Immature natural killer cell (primary cell): ENCODE data around the gene GRB14. TPM values are rescaled to one million over a fixed set of nuclear protein-coding genes. Genes with fewer than 3 reads are reported as not detected.
"Not testable (repeated sequence)": the region's sequence is repeated elsewhere in the genome, so short reads cannot be mapped to it uniquely, and the experiment has no call there.

Experiments
- DNase-seq, 3 donors: peaks; one replicate each; pipeline ENCODE4 v3.0.0; 2022; ENCODE audit warnings: mixed read lengths in 1 of 3
- H3K27ac Mint-ChIP-seq, 6 donors: one replicate each; pipeline ENCODE4 v1.8.0; 2020; ENCODE audit warnings: mixed read lengths in 6 of 6, mild to moderate bottlenecking in 5 of 6, inconsistent platforms in 4 of 6, moderate library complexity in 3 of 6
- H3K27me3 Mint-ChIP-seq, 3 donors: one replicate each; pipeline ENCODE4 v1.8.0; 2020 to 2021; ENCODE audit warnings: low read depth in 3 of 3, mild to moderate bottlenecking in 3 of 3, mixed read lengths in 3 of 3, moderate library complexity in 3 of 3, inconsistent platforms in 1 of 3
- H3K36me3 Mint-ChIP-seq, 3 donors: one replicate each; pipeline ENCODE4 v1.8.0; 2020; ENCODE audit warnings: mixed read lengths in 3 of 3, inconsistent platforms in 2 of 3, mild to moderate bottlenecking in 2 of 3
- H3K4me1 Mint-ChIP-seq, 2 donors: one replicate each; pipeline ENCODE4 v1.8.0; 2020; ENCODE audit warnings: inconsistent platforms in 2 of 2, mild to moderate bottlenecking in 2 of 2, mixed read lengths in 2 of 2, moderate library complexity in 1 of 2
- H3K4me3 Mint-ChIP-seq, 5 donors: one replicate each; pipeline ENCODE4 v1.8.0; 2020; ENCODE audit warnings: mild to moderate bottlenecking in 5 of 5, mixed read lengths in 5 of 5, inconsistent platforms in 3 of 5, moderate library complexity in 3 of 5
- H3K9me3 Mint-ChIP-seq, 6 donors: one replicate each; pipeline ENCODE4 v1.8.0; 2020; ENCODE audit warnings: mild to moderate bottlenecking in 6 of 6, mixed read lengths in 6 of 6, inconsistent platforms in 4 of 6, moderate library complexity in 3 of 6
- polyA plus RNA-seq, 3 donors: library from polyadenylated mRNA; unstranded; fragments of 300-500 nt; fragmentation: Illumina TruSeq; gene quantifications; one replicate each; pipeline ENCODE4 v1.2.3, GENCODE V29; 2021

GRB14 gene
- polyA plus RNA-seq, 3 donors from 2014 or later, result 0.91 to 1.2 TPM; not detected in 1

GRCh38 chr2:164561991-164562390, 59.3 kb downstream of the GRB14 start:
- Mint-ChIP-seq H3K27ac (no peak overlapping the region), H3K36me3 (no peaks in the 10 kb centered on the region), H3K9me3 (peaks cover 0 to 5% (median under 1%) of the 10 kb centered on the region in 6 donors), H3K4me1 (no peaks in the 10 kb centered on the region), H3K27me3 (peaks cover 0 to 3% (median 2%) of the 10 kb centered on the region in 3 donors), H3K4me3 (no peak overlapping the region)
- DNase-seq, result no peak

- H3K4me1 Mint-ChIP-seq, result no peaks in the 10 kb centered on the region
- DNase-seq, result no peak
- peaks cover 0 to 5% (median 1%) of the 10 kb centered on the region in 6 donors for H3K9me3 Mint-ChIP-seq
- H3K27me3 Mint-ChIP-seq, result peaks cover 0 to 3% (median 2%) of the 10 kb centered on the region in 3 donors
- H3K36me3 Mint-ChIP-seq, result no peaks in the 10 kb centered on the region
- no peak overlapping the region for H3K4me3 Mint-ChIP-seq
- no peak overlapping the region for H3K27ac Mint-ChIP-seq
Measured at GRCh38 chr2:164561416-164561815, 59.9 kb downstream of the GRB14 start.

GRCh38 chr2:164560902-164561301, 60.4 kb downstream of the GRB14 start:
- H3K4me3 Mint-ChIP-seq, result no peak overlapping the region
- H3K27ac Mint-ChIP-seq, result no peak overlapping the region
- H3K9me3 Mint-ChIP-seq, result peaks cover 0 to 5% (median 1%) of the 10 kb centered on the region in 6 donors
- no peak for DNase-seq
- H3K36me3 Mint-ChIP-seq, result no peaks in the 10 kb centered on the region
- no peaks in the 10 kb centered on the region for H3K4me1 Mint-ChIP-seq
- H3K27me3 Mint-ChIP-seq, result peaks cover 0 to 5% (median 3%) of the 10 kb centered on the region in 3 donors

- H3K9me3 Mint-ChIP-seq, result peaks cover 0 to 5% (median 1%) of the 10 kb centered on the region in 6 donors
- H3K36me3 Mint-ChIP-seq, result no peaks in the 10 kb centered on the region
- peaks cover 0 to 5% (median 3%) of the 10 kb centered on the region in 3 donors for H3K27me3 Mint-ChIP-seq
- no peak overlapping the region for H3K4me3 Mint-ChIP-seq
- no peak for DNase-seq
- no peaks in the 10 kb centered on the region for H3K4me1 Mint-ChIP-seq
- no peak overlapping the region for H3K27ac Mint-ChIP-seq
Measured at GRCh38 chr2:164560181-164560792, 61.0 kb downstream of the GRB14 start.

- peaks cover 0 to 9% (median 2%) of the 10 kb centered on the region in 6 donors for H3K9me3 Mint-ChIP-seq
- peaks cover 0 to 5% (median 3%) of the 10 kb centered on the region in 3 donors for H3K27me3 Mint-ChIP-seq
- no peak overlapping the region for H3K27ac Mint-ChIP-seq
Measured at GRCh38 chr2:164558450-164558849, 62.8 kb downstream of the GRB14 start.

GRCh38 chr2:164554487-164554886, 66.8 kb downstream of the GRB14 start:
- no peaks in the 10 kb centered on the region for H3K36me3 Mint-ChIP-seq
- H3K4me3 Mint-ChIP-seq, result no peak overlapping the region
- no peak for DNase-seq
- H3K27ac Mint-ChIP-seq, result no peak overlapping the region
- peaks cover 0 to 3% (median 1%) of the 10 kb centered on the region in 3 donors for H3K27me3 Mint-ChIP-seq
- peaks cover 1 to 14% (median 5%) of the 10 kb centered on the region in 6 donors for H3K9me3 Mint-ChIP-seq
- no peaks in the 10 kb centered on the region for H3K4me1 Mint-ChIP-seq

More at GRCh38 chr2:164558450-164558849, 62.8 kb downstream of the GRB14 start:
- no peak for DNase-seq
- no peaks in the 10 kb centered on the region for H3K36me3 Mint-ChIP-seq
- H3K4me3 Mint-ChIP-seq, result no peak overlapping the region
- no peaks in the 10 kb centered on the region for H3K4me1 Mint-ChIP-seq

GRCh38 chr2:164551519-164551918, 69.8 kb downstream of the GRB14 start:
- Mint-ChIP-seq H3K27me3 (peaks cover 0 to 3% (median 0%) of the 10 kb centered on the region in 3 donors), H3K27ac (no peak overlapping the region), H3K4me1 (no peaks in the 10 kb centered on the region), H3K9me3 (peaks cover 1 to 14% (median 4%) of the 10 kb centered on the region in 6 donors), H3K36me3 (no peaks in the 10 kb centered on the region), H3K4me3 (no peak overlapping the region)
- no peak for DNase-seq

GRCh38 chr2:164549705-164550104, 71.6 kb downstream of the GRB14 start:
- not testable (repeated sequence) for H3K27me3 Mint-ChIP-seq, H3K27ac Mint-ChIP-seq, H3K4me3 Mint-ChIP-seq, H3K4me1 Mint-ChIP-seq, DNase-seq, H3K36me3 Mint-ChIP-seq
- H3K9me3 Mint-ChIP-seq, result peaks cover 0 to 14% (median 4%) of the 10 kb centered on the region in 6 donors

GRCh38 chr2:164545484-164545883, 75.8 kb downstream of the GRB14 start:
- no peak overlapping the region for H3K4me3 Mint-ChIP-seq
- no peaks in the 10 kb centered on the region for H3K36me3 Mint-ChIP-seq
- no peak overlapping the region for H3K27ac Mint-ChIP-seq
- peaks cover 0 to 2% (median 1%) of the 10 kb centered on the region in 3 donors for H3K27me3 Mint-ChIP-seq
- DNase-seq, result no peak
- no peaks in the 10 kb centered on the region for H3K4me1 Mint-ChIP-seq
- peaks cover 0 to 6% (median 3%) of the 10 kb centered on the region in 6 donors for H3K9me3 Mint-ChIP-seq

GRCh38 chr2:164542581-164543021, 78.7 kb downstream of the GRB14 start:
- no peak for DNase-seq
- no peak overlapping the region for H3K4me3 Mint-ChIP-seq
- peaks cover 0 to 2% (median 1%) of the 10 kb centered on the region in 3 donors for H3K27me3 Mint-ChIP-seq
- H3K27ac Mint-ChIP-seq, result no peak overlapping the region
- no peaks in the 10 kb centered on the region for H3K4me1 Mint-ChIP-seq
- no peaks in the 10 kb centered on the region for H3K36me3 Mint-ChIP-seq
- H3K9me3 Mint-ChIP-seq, result peaks cover 0 to 6% (median 2%) of the 10 kb centered on the region in 6 donors

- H3K27me3 Mint-ChIP-seq, result peaks cover 0 to 1% (median 0%) of the 10 kb centered on the region in 3 donors
Measured at GRCh38 chr2:164538240-164538866, 82.9 kb downstream of the GRB14 start.

GRCh38 chr2:164535280-164536025, 85.8 kb downstream of the GRB14 start:
- H3K4me3 Mint-ChIP-seq, result no peak overlapping the region
- no peak for DNase-seq

More at GRCh38 chr2:164538240-164538866, 82.9 kb downstream of the GRB14 start:
- no peak overlapping the region for H3K27ac Mint-ChIP-seq
- no peak for DNase-seq
- no peaks in the 10 kb centered on the region for H3K36me3 Mint-ChIP-seq
- H3K4me3 Mint-ChIP-seq, result no peak overlapping the region
- no peaks in the 10 kb centered on the region for H3K4me1 Mint-ChIP-seq
- H3K9me3 Mint-ChIP-seq, result peaks cover 0 to 6% (median 2%) of the 10 kb centered on the region in 6 donors

GRCh38 chr2:164530464-164530863, 90.8 kb downstream of the GRB14 start:
- no peak for DNase-seq
- Mint-ChIP-seq H3K36me3 (no peaks in the 10 kb centered on the region), H3K27ac (no peak overlapping the region), H3K27me3 (peaks cover 0 to 2% (median 0%) of the 10 kb centered on the region in 3 donors), H3K9me3 (peaks cover 0 to 7% (median 0%) of the 10 kb centered on the region in 6 donors), H3K4me3 (no peak overlapping the region), H3K4me1 (no peaks in the 10 kb centered on the region)

More at GRCh38 chr2:164535280-164536025, 85.8 kb downstream of the GRB14 start:
- H3K4me1 Mint-ChIP-seq, result no peaks in the 10 kb centered on the region
- H3K36me3 Mint-ChIP-seq, result no peaks in the 10 kb centered on the region
- H3K27ac Mint-ChIP-seq, result no peak overlapping the region
- peaks cover 0 to 12% (median under 1%) of the 10 kb centered on the region in 6 donors for H3K9me3 Mint-ChIP-seq
- H3K27me3 Mint-ChIP-seq, result peaks cover 0 to 2% (median 0%) of the 10 kb centered on the region in 3 donors

- Mint-ChIP-seq H3K27me3 (no peaks in the 10 kb centered on the region), H3K4me1 (no peaks in the 10 kb centered on the region), H3K36me3 (no peaks in the 10 kb centered on the region), H3K9me3 (peaks cover 4 to 24% (median 6%) of the 10 kb centered on the region in 6 donors), H3K4me3 (no peak overlapping the region), H3K27ac (no peak overlapping the region)
- no peak for DNase-seq
Measured at GRCh38 chr2:164523726-164524125, 97.6 kb downstream of the GRB14 start.
